ENCODE results near the gene FDCSP. TPM values are rescaled to one million over a fixed set of nuclear protein-coding genes. Genes with fewer than 3 reads are reported as not detected.
"Not testable (repeated sequence)": the region's sequence is repeated elsewhere in the genome, so short reads cannot be mapped to it uniquely, and the experiment has no call there.

FDCSP gene
- total and polyA plus RNA-seq, 10 of the 15 experiments (the other 5 are each of a cell fraction or from before 2014, with no cell fraction given), result not detected

DNA sequence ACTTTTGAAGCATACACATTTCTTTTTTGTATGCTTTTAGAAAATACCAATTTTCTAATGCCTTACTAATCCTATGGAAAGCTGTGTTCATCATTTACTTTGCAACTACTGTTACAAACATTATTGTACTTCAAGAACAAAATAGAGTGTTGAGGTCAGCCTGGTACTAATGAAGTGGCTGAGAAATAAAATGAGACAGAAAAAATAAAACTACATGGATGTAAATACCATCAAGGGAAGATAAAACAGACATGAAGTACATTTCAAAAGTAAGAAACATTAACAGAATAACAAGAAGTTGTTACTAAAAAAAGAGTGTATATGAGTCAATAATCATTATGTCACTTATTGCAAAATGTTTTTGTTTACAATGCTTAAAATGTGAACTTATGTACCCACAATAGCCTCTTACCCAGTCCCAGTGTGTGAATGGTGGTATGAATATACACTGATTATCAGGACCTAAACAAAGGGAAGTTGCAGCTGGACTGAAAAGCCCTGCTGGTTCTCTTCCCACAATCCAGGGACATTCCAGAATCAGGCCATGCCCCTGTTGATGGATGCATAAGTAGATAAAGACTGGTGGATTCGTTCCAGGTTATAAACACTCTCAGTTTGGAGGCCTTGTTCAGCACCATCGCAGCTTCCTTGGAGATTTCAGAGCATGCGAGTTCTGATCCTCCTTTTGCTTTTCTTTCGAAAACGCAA lies 14.1 kb downstream of the FDCSP start (continued):
- TF ChIP-seq, protein P1, sequence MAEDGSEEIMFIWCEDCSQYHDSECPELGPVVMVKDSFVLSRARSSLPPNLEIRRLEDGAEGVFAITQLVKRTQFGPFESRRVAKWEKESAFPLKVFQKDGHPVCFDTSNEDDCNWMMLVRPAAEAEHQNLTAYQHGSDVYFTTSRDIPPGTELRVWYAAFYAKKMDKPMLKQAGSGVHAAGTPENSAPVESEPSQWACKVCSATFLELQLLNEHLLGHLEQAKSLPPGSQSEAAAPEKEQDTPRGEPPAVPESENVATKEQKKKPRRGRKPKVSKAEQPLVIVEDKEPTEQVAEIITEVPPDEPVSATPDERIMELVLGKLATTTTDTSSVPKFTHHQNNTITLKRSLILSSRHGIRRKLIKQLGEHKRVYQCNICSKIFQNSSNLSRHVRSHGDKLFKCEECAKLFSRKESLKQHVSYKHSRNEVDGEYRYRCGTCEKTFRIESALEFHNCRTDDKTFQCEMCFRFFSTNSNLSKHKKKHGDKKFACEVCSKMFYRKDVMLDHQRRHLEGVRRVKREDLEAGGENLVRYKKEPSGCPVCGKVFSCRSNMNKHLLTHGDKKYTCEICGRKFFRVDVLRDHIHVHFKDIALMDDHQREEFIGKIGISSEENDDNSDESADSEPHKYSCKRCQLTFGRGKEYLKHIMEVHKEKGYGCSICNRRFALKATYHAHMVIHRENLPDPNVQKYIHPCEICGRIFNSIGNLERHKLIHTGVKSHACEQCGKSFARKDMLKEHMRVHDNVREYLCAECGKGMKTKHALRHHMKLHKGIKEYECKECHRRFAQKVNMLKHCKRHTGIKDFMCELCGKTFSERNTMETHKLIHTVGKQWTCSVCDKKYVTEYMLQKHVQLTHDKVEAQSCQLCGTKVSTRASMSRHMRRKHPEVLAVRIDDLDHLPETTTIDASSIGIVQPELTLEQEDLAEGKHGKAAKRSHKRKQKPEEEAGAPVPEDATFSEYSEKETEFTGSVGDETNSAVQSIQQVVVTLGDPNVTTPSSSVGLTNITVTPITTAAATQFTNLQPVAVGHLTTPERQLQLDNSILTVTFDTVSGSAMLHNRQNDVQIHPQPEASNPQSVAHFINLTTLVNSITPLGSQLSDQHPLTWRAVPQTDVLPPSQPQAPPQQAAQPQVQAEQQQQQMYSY (CRISPR knock-in tag; IDR thresholded peaks at IDR 0.05), result no peak
- TF ChIP-seq ZSCAN29 (IDR thresholded peaks at IDR 0.05) (no peak), JUND (IDR thresholded peaks at IDR 0.05; ENCODE audit: low read depth, low read length) (no peak), BMI1 (IDR thresholded peaks at IDR 0.05; ENCODE audit: borderline replicate concordance) (no peak), SREBF2 (IDR thresholded peaks at IDR 0.05; ENCODE audit: low read length) (no peak), TCF7 (IDR thresholded peaks at IDR 0.05; ENCODE audit: borderline replicate concordance) (no peak), JUNB (IDR thresholded peaks at IDR 0.05) (no peak), TARDBP (IDR thresholded peaks at IDR 0.05; ENCODE audit: borderline replicate concordance) (no peak), MTA3 (IDR thresholded peaks at IDR 0.05; ENCODE audit: borderline replicate concordance, low read length) (no peak), FOXM1 (IDR thresholded peaks at IDR 0.05; ENCODE audit: low read depth, low read length) (no peak), IKZF2 (IDR thresholded peaks at IDR 0.05) (no peak)
- TF ChIP-seq, protein P2, sequence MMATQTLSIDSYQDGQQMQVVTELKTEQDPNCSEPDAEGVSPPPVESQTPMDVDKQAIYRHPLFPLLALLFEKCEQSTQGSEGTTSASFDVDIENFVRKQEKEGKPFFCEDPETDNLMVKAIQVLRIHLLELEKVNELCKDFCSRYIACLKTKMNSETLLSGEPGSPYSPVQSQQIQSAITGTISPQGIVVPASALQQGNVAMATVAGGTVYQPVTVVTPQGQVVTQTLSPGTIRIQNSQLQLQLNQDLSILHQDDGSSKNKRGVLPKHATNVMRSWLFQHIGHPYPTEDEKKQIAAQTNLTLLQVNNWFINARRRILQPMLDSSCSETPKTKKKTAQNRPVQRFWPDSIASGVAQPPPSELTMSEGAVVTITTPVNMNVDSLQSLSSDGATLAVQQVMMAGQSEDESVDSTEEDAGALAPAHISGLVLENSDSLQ (IDR thresholded peaks at IDR 0.05), result no peak

DNA sequence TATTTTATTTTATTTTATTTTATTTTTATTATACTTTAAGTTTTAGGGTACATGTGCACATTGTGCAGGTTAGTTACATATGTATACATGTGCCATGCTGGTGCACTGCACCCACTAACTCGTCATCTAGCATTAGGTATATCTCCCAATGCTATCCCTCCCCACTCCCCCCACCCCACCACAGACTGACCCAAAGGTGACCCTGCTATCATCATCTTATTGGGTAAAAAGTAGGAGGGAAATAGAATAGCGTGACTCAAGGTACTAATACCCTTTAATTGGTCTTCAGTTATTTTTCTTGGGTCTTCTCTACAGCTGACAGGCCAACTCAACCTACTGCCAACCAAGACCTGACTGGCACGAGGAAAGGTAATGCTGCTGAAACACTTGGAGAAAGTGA lies 16.4 kb downstream of the FDCSP start, which contains the start of gene CSN3:
Gene CSN3, plus strand, starts transcription at position 301 of the 400 bp plus-strand sequence. CDS start 2,223 bp downstream, outside the sequence.
- intact Hi-C loops (cut with micrococcal nuclease; ENCODE audit: unreplicated experiment); FAIRE-seq: not testable (repeated sequence)

More for the DNA sequence above, 16.4 kb downstream of the FDCSP start, which contains the start of gene CSN3:
- H4K20me1 ChIP-seq (ENCODE audit: control insufficient read depth, insufficient read depth); ATAC-seq; in situ Hi-C loops (cut with MboI); CTCF ChIA-PET; H3K9ac ChIP-seq (ENCODE audit: control insufficient read depth, insufficient read depth, low read length); H3K4me3 ChIP-seq; H3K36me3 ChIP-seq (ENCODE audit: control insufficient read depth in 2 of 2, insufficient read depth in 2 of 2, low read length in 1 of 2); H3K27me3 ChIP-seq (replicated peaks in 1 of 2; ENCODE audit: control insufficient read depth in 2 of 2, insufficient read depth in 2 of 2, low read length in 1 of 2); H3K27ac ChIP-seq (ENCODE audit: control insufficient read depth, insufficient read depth); H3K4me2 ChIP-seq (ENCODE audit: control insufficient read depth, insufficient read depth); H3K4me1 ChIP-seq (ENCODE audit: control insufficient read depth, insufficient read depth, low read length); H3K9me3 ChIP-seq (replicated peaks; ENCODE audit: control insufficient read depth, insufficient read depth, low read length); H3K79me2 ChIP-seq (ENCODE audit: control insufficient read depth, insufficient read depth, low read length); DNase-seq (ENCODE audit: low read depth, low spot score); RAD21 ChIA-PET (ENCODE audit: unreplicated experiment); BruUV-seq (replicated peaks); H2AFZ ChIP-seq (ENCODE audit: control insufficient read depth, low read depth, low read length); POLR2A ChIA-PET: not testable (repeated sequence)
- SMC1A ChIA-PET (ENCODE audit: uncharacterized antibody, unreplicated experiment), result interaction anchor here (1.6 kb wide), 1 partner anchor 264 kb away, joined by 3 read pairs; no protein-coding TSS in a partner anchor
- 2% methylated on average over 3 of the region's 3 CpGs for WGBS (ENCODE audit: insufficient coverage, insufficient replicate concordance, low lambda C conversion rate, missing lambda C conversion rate)
